CD14-positive monocyte (primary cell): ENCODE measurements around the gene EIF2B2. TPM values are rescaled to one million over a fixed set of nuclear protein-coding genes. Genes with fewer than 3 reads are reported as not detected.

Experiments
- DNase-seq, 3 donors: peaks; one replicate each; pipeline ENCODE4 v3.0.0-alpha.2; 2011 to 2022
- H2AFZ ChIP-seq: 2 replicates; pipeline ENCODE4 v1.6.0; 2012; ENCODE audit warnings: mild to moderate bottlenecking, low read depth, low read length, inconsistent platforms; ENCODE audit not compliant: insufficient read depth, poor library complexity, severe bottlenecking
- H3K27ac ChIP-seq, 2 donors: 1 replicate in 1 of 2; 2 replicates in 1 of 2; pipeline ENCODE4 v1.5.1; 2012 to 2013; ENCODE audit warnings: low read length in 2 of 2, control low read depth in 1 of 2, inconsistent platforms in 1 of 2, low read depth in 1 of 2, mild to moderate bottlenecking in 1 of 2
- H3K27me3 ChIP-seq, 2 donors: one replicate each; pipeline versions ENCODE4 v1.6.0 to v1.6.1; 2011 to 2013; ENCODE audit warnings: low read length in 2 of 2; ENCODE audit not compliant: control insufficient read depth in 2 of 2, insufficient read depth in 2 of 2
- H3K36me3 ChIP-seq, 2 donors: replicated peaks in 1 of 2; 1 replicate in 1 of 2; 2 replicates in 1 of 2; pipeline versions ENCODE4 v1.5.1 to v1.6.1; 2012 to 2013; ENCODE audit warnings: low read length in 2 of 2, control low read depth in 1 of 2, inconsistent platforms in 1 of 2, mild to moderate bottlenecking in 1 of 2; ENCODE audit not compliant: insufficient read depth in 2 of 2, control insufficient read depth in 1 of 2
- H3K4me1 ChIP-seq, 2 donors: 1 replicate in 1 of 2; 2 replicates in 1 of 2; pipeline versions ENCODE4 v1.5.1 to v1.6.1; 2012 to 2013; ENCODE audit warnings: low read length in 2 of 2, control low read depth in 1 of 2, inconsistent platforms in 1 of 2, mild to moderate bottlenecking in 1 of 2, moderate library complexity in 1 of 2; ENCODE audit not compliant: insufficient read depth in 2 of 2, control insufficient read depth in 1 of 2
- H3K4me2 ChIP-seq: replicated peaks from 2 replicates; pipeline ENCODE3; 2012; ENCODE audit warnings: low read length, moderate library complexity, mild to moderate bottlenecking; ENCODE audit not compliant: poor library complexity, severe bottlenecking; ENCODE audit errors: extremely low read depth
- H3K4me3 ChIP-seq, 3 experiments: fragments of 200-600 bp in 1 of 3; sonication (generic) in 1 of 3; replicated peaks in 1 of 3; 1 replicate in 2 of 3; 2 replicates in 1 of 3; pipeline ENCODE4 v1.5.1; 2011 to 2013; ENCODE audit warnings: low read length in 3 of 3, mild to moderate bottlenecking in 3 of 3, control low read depth in 2 of 3, low read depth in 2 of 3, inconsistent platforms in 1 of 3, moderate library complexity in 1 of 3
- H3K79me2 ChIP-seq: 2 replicates; pipeline ENCODE4 v1.6.0; 2012; ENCODE audit warnings: mild to moderate bottlenecking, control low read depth, inconsistent platforms, low read length, moderate library complexity; ENCODE audit not compliant: insufficient read depth
- H3K9ac ChIP-seq: 2 replicates; pipeline ENCODE4 v1.6.0; 2017; ENCODE audit warnings: low read length, mild to moderate bottlenecking; ENCODE audit not compliant: insufficient read depth, poor library complexity, severe bottlenecking
- H3K9me3 ChIP-seq, 2 donors: replicated peaks in 1 of 2; 1 replicate in 1 of 2; 2 replicates in 1 of 2; pipeline versions ENCODE4 v1.5.1 to v1.6.1; 2012 to 2013; ENCODE audit warnings: low read length in 2 of 2, control low read depth in 1 of 2; ENCODE audit not compliant: control insufficient read depth in 1 of 2, insufficient read depth in 1 of 2
- H4K20me1 ChIP-seq: 2 replicates; pipeline ENCODE4 v1.6.0; 2012; ENCODE audit warnings: mild to moderate bottlenecking, low read length, control low read depth, moderate library complexity; ENCODE audit not compliant: insufficient read depth
- H3K27ac Mint-ChIP-seq, 7 donors: one replicate each; pipeline ENCODE4 v1.8.0; 2020; ENCODE audit warnings: mild to moderate bottlenecking in 7 of 7, mixed read lengths in 7 of 7, moderate library complexity in 6 of 7, inconsistent platforms in 2 of 7
- H3K27me3 Mint-ChIP-seq, 3 donors: one replicate each; pipeline ENCODE4 v1.8.0; 2021 to 2022; ENCODE audit warnings: low read depth in 3 of 3, mild to moderate bottlenecking in 3 of 3, mixed read lengths in 3 of 3, moderate library complexity in 3 of 3, inconsistent platforms in 1 of 3
- H3K36me3 Mint-ChIP-seq, 2 donors: one replicate each; pipeline ENCODE4 v1.8.0; 2020; ENCODE audit warnings: mixed read lengths in 2 of 2, inconsistent platforms in 1 of 2, mild to moderate bottlenecking in 1 of 2
- H3K4me1 Mint-ChIP-seq: one replicate; pipeline ENCODE4 v1.8.0; 2020; ENCODE audit warnings: mild to moderate bottlenecking, mixed read lengths
- H3K4me3 Mint-ChIP-seq, 2 donors: one replicate each; pipeline ENCODE4 v1.8.0; 2020; ENCODE audit warnings: mild to moderate bottlenecking in 2 of 2, mixed read lengths in 2 of 2, moderate library complexity in 1 of 2
- H3K9me3 Mint-ChIP-seq, 7 donors: one replicate each; pipeline ENCODE4 v1.8.0; 2020 to 2022; ENCODE audit warnings: mixed read lengths in 7 of 7, mild to moderate bottlenecking in 6 of 7, moderate library complexity in 6 of 7, inconsistent platforms in 2 of 7
- CTCF ChIP-seq: fragments of 200-600 bp; IDR thresholded peaks from one replicate; pipeline ENCODE4 v1.8.0; 2022; ENCODE audit warnings: antibody characterized with exemption, mild to moderate bottlenecking
- WGBS: methylation state at CpG from one replicate; pipeline ENCODE4 v1.1.5; 2013; ENCODE audit warnings: missing lambda C conversion rate; ENCODE audit not compliant: insufficient coverage; 5-methylcytosine and 5-hydroxymethylcytosine counted together
- intact Hi-C, 2 donors: fragments of 100-400 bp; cut with micrococcal nuclease; formaldehyde crosslinking; loops; one replicate each; pipeline versions ENCODE4 v1.15.0 to v1.15.1; 2023
- polyA plus RNA-seq, 3 donors: library from polyadenylated mRNA; depleted of rRNA in 1 of 3; unstranded in 2 of 3; stranded (reverse) in 1 of 3; fragments of 300-500 nt in 2 of 3; fragments of >200 nt in 1 of 3; fragmentation: Illumina TruSeq in 2 of 3; gene quantifications; 1 replicate in 2 of 3; 2 replicates in 1 of 3; pipeline ENCODE4 v1.2.3, GENCODE V29; 2012 to 2021

The EIF2B2 gene
- polyA plus RNA-seq, 3 donors = 20.8 to 26.3 (median 23.9) TPM

- Mint-ChIP-seq H3K27me3 (peaks cover 4 to 8% (median 4%) of the 10 kb centered on the region in 3 donors), H3K4me3 (no peak overlapping the region), H3K4me1 (peaks cover 25% of the 10 kb centered on the region), H3K36me3 (peaks cover 0 to 4% of the 10 kb centered on the region in 2 donors), H3K9me3 (no peaks in the 10 kb centered on the region), H3K27ac (no peak overlapping the region)
- Histone ChIP-seq H3K4me2 (no peak overlapping the region), H3K36me3 (no peaks in the 10 kb centered on the region), H3K4me3 (no peak overlapping the region), H3K27me3 (no peaks in the 10 kb centered on the region), H3K4me1 (peaks cover 20 to 23% of the 10 kb centered on the region in 2 donors), H3K79me2 (no peaks in the 10 kb centered on the region), H2AFZ (no peak overlapping the region), H3K9me3 (no peaks in the 10 kb centered on the region), H4K20me1 (no peaks in the 10 kb centered on the region), H3K9ac (no peak overlapping the region), H3K27ac (no peak overlapping the region)
- 90% methylated on average over 1 of the region's 4 CpGs for WGBS
- no peak for DNase-seq
- TF ChIP-seq CTCF = no peak
- intact Hi-C loops = loop anchor here in 1 of 2 donors (5.0 kb wide), 1 partner anchor 37 kb away; the partner anchor contains the start of gene EIF2B2
Measured at GRCh38 chr14:74964787-74965485, 37.8 kb upstream of the EIF2B2 start.

GRCh38 chr14:74965486-74966153 is 37.1 kb upstream of the EIF2B2 start:
- Histone ChIP-seq H3K36me3 (no peaks in the 10 kb centered on the region), H3K27ac (no peak overlapping the region), H4K20me1 (no peaks in the 10 kb centered on the region), H2AFZ (no peak overlapping the region), H3K4me1 (peaks cover 20 to 23% of the 10 kb centered on the region in 2 donors), H3K27me3 (no peaks in the 10 kb centered on the region), H3K9me3 (no peaks in the 10 kb centered on the region), H3K4me2 (no peak overlapping the region), H3K9ac (no peak overlapping the region), H3K79me2 (no peaks in the 10 kb centered on the region), H3K4me3 (no peak overlapping the region)
- Mint-ChIP-seq H3K4me1 (peaks cover 25% of the 10 kb centered on the region), H3K27me3 (peaks cover 4 to 8% (median 4%) of the 10 kb centered on the region in 3 donors), H3K27ac (no peak overlapping the region), H3K9me3 (no peaks in the 10 kb centered on the region), H3K36me3 (peaks cover 0 to 4% of the 10 kb centered on the region in 2 donors), H3K4me3 (no peak overlapping the region)
- intact Hi-C loops = loop anchor here in 1 of 2 donors (5.0 kb wide), 1 partner anchor 37 kb away; the partner anchor contains the start of gene EIF2B2
- WGBS = 100% methylated on average over 1 of the region's 5 CpGs
- TF ChIP-seq CTCF = no peak
- DNase-seq = no peak
